Uterus (tissue), 2 donors: ENCODE results near the gene PPP1R3F.

ENCODE experiments used
- POLR2A ChIP-seq, 2 donors: fragments of 450-650 bp; IDR thresholded peaks; one replicate each; pipeline ENCODE4 v1.6.1; 2016; ENCODE audit warnings: antibody characterized with exemption in 2 of 2, mild to moderate bottlenecking in 1 of 2, moderate library complexity in 1 of 2
- TF ChIP-seq, protein P1 (sequence below), 4 experiments: fragments of 200-600 bp in 2 of 4; fragments of 450-650 bp in 2 of 4; sonication (generic) in 2 of 4; IDR thresholded peaks; one replicate each; pipeline ENCODE4 v1.5.1; 2016 to 2019; ENCODE audit warnings: antibody characterized with exemption in 4 of 4, mild to moderate bottlenecking in 2 of 4, moderate library complexity in 1 of 4

DNA sequence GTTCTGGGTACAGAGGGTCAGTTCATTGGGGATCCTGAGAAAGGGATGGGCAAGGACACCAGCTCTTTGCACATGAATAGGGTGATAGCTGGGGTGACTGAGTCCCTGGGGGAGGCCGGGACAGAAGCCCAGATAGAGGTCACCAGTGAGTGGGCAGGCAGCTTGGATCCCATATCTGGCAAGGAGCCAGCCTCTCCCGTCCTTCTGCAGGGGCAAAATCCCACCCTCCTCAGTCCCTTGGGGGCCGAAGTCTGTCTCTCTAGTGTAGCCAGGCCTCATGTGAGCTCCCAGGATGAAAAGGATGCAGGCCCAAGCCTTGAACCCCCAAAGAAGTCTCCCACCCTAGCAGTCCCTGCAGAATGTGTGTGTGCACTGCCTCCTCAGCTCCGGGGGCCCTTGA lies 17.0 kb downstream of the PPP1R3F start:
- TF ChIP-seq, protein P1, sequence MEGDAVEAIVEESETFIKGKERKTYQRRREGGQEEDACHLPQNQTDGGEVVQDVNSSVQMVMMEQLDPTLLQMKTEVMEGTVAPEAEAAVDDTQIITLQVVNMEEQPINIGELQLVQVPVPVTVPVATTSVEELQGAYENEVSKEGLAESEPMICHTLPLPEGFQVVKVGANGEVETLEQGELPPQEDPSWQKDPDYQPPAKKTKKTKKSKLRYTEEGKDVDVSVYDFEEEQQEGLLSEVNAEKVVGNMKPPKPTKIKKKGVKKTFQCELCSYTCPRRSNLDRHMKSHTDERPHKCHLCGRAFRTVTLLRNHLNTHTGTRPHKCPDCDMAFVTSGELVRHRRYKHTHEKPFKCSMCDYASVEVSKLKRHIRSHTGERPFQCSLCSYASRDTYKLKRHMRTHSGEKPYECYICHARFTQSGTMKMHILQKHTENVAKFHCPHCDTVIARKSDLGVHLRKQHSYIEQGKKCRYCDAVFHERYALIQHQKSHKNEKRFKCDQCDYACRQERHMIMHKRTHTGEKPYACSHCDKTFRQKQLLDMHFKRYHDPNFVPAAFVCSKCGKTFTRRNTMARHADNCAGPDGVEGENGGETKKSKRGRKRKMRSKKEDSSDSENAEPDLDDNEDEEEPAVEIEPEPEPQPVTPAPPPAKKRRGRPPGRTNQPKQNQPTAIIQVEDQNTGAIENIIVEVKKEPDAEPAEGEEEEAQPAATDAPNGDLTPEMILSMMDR (IDR thresholded peaks at IDR 0.05) = no peak
- no peak for TF ChIP-seq POLR2A (IDR thresholded peaks at IDR 0.05)
